Stimulated activated CD8-positive, alpha-beta memory T cell treated with anti-CD3 and anti-CD28 coated beads, Interleukin-2, amount 100 ng/mL, for 48 hours (primary cell): ENCODE data around the gene ALG3.

Experiments used
- DNase-seq, 2 donors: peaks; one replicate each; pipeline ENCODE4 v3.0.0-alpha.2; 2020; ENCODE audit warnings: low read depth in 2 of 2

The ALG3 gene

DNA sequence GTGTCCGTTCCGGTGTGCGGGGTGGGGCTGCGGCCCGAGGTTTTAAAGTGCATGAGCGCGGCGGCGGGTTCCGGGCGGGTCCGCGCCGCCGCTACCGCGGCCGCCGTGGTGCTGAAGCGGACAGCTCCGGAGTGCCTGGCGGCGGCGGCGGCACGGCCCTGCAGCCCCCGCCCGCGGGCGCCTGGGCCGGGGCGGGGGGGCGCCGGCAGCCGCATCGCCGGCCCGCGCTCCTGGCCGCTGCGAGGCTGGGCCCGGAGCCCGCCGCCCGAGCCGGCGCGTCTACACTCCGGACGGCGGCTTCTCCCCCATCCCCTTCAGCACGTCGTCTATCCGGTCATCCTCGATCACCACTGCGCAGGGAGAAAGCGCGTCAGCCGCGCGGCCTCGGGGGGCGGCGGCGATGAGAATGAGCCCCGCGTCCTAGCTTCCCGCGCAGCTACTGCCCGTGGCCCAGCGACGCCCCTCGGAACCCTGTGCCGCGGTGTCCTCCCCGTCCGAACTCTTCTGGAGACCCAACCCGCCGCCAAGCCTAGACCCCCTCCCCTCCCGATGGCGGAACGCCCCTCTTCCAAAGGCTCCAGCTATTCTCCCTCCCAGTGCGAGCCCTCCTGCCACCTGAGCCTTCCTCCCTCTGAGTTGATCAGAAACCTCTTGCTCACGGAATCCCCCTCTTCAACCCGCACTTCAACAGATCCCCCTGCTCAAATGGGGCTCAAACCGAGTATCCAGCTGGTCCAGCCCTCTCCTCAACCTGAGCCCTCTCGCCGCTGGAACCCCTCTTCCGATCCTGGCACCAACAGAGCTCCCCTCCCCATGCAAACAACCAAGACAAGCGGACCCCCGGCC is 11.3 kb upstream of the ALG3 start:
- DNase-seq: peak in 1 of 2 donors; percentile 23

DNA sequence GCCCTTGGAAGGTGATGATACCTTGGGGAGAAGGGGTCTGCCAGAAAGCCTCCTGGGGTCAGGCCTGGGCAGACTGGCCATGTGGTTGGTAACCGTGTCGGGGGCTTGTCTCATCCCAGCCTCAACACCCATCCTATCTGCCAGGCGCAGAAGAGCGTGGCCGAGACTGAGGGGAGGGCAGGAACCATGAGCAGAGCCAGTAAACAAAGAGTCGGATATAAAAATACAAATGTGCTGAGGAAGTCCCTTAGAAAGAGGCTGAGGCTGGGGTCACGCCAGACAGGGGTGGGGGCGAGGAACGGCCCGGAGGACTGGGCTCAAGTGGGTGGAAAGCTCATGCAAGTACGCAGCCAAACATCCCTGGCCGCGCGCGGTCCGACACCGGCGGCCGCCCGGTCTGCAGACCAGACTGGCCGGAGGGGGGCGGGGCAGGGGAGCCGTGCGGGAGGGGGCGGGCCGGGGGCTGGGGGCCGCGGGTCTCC is 10.7 kb upstream of the ALG3 start:
- no peak for DNase-seq

DNA sequence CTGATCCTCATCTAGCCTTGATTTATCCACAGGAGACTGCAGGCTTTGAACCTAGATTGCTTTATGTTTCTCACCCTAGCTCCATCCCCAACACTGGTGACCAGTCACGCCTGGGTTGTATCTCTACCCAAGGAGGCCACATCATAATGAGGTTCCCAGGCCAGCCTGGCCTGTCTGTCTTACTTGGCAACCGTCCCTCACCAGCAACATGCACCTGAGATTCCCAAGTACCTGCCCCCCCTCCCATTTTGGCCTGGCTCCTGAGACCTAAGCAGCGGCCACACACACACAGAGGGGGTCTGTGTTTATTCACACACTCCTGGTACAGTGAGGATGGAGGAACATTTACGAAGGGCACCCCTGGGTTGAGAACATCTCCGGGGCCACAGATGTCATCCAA is 10.2 kb upstream of the ALG3 start:
- DNase-seq: no peak

DNA sequence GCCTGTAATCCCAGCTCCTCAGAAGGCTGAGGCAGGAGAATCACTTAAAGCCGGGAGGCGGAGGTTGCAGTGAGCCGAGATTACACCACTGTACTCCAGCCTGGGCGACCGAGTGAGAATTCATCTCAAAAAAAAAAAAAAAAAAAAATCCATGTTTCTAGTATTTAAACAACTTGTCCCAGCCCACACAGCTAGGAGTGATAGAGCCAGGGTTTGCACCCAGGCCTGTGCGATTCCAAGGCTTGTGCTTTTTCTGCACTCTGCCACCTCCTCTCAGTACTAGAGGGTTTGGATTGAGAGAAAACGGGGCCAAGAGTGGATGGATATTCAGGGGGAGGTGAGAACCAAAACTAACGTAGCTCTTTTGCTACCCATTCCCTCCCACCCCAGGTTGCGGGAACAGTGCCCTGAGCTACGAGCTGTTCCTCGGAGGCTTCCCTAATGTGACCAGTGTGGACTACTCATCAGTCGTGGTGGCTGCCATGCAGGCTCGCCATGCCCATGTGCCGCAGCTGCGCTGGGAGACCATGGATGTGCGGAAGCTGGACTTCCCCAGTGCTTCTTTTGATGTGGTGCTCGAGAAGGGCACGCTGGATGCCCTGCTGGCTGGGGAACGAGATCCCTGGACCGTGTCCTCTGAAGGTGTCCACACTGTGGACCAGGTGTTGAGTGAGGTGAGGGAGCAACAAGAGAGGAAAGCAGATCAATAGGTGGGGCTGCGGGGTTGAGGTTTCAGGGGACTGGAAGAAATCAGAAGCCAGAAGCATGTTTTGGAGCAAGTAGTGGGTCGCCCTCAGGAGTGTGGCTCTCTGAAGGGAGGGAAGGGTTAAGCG is 8.5 kb upstream of the ALG3 start:
- DNase-seq: no peak

DNA sequence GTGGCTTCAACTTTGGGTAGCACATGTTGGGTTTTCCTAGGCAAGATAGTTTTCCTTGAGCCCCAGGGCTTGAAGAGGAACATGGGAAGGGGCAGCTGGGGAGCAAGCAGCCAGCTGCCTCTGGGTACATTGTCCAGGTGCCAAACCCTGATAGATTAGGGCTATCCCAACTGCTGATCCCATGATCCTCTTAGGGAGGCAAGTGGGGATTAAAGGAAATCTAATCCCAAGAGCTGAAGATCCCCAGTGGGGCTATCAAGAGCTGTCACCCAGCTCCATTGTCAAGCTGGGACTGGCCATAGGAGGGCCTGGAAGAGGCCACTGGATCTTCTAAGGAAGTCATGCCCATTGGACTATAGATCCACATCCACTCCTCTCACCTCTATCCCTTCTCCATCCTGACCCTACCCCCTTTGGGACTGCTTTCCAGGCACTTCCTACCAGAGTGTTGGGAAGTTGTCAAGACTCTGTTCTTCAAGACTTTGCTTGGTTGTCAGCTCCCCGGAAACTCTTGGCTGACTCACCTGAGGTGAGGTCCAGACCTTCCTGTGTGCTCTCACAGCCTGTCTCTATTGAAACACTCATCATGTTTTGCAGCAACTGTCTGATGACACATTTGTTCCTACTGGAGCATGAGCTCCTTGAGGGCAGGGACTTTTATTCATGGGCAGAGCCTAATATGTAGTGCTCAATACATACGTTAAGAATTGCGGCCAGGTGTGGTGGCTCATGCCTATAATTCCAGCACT is 6.7 kb upstream of the ALG3 start:
- no peak for DNase-seq

DNA sequence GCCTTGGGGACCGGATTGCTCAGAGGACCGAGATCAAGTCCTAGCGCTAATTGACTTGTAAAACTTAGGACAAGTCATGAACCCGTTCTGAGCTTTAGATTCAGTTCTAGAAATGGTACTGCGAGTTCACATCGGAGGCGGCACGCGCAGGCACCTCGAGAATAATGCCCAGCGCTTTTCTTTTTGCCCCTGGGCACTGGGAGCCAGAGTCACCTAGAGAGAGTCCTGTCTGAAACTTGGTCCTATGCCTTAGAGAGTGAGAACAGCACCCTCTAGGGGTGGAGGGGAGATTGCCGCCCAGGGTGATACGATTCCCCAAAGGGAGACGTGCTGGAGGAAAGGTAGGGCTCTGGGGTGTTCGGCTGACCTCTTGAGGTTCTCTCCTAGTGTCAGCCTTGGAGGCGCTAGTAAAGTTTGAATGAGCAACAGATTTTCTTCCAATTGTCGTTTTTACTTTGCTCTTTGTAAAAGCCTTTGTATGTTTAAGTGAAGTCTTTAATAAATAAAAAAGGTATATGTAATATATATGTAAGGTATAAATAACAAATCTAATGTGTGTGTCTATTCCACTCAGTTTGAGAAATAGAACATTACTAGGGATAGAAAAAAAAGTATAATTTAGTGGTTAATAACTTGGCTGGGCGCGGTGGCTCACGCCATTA is 1.5 kb upstream of the ALG3 start:
- peak; percentile 77 to 90 for DNase-seq

DNA sequence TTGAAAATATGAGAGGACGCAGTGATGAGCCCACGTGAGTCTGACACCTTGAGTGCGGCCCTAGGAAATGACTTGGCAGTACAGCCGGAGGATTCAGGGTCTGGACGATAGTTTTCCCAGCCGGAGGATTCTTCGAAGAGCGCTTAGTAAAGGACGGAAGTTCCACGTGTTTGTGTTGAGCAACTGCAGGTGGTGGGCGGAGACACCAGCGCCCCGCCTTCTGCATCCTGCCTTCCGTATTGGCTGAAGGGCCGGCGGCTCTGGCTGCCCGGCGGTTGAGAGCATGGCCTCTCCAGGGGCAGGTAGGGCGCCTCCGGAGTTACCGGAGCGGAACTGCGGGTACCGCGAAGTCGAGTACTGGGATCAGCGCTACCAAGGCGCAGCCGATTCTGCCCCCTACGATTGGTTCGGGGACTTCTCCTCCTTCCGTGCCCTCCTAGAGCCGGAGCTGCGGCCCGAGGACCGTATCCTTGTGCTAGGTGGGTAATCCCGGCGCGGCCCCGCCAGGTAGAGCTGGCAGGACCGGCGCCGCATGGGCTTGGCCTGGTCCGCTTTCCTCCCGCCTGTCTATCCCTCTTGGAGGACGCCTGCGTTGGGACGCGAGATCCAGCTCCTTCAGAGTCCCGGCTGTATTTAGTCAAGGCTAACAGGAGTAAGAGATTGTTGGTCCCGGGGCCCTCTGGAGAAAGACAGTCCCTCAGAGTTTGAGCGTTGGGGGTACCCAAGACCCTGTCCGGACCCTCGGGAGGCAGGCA is 827 bp upstream of the ALG3 start, which contains the start of gene EEF1AKMT4:
TSS of gene EEF1AKMT4 (plus strand) at position 261 of the 755 bp plus-strand sequence. CDS start at position 284, 23 bp downstream.
- DNase-seq: peak; percentile 92 to 94

DNA sequence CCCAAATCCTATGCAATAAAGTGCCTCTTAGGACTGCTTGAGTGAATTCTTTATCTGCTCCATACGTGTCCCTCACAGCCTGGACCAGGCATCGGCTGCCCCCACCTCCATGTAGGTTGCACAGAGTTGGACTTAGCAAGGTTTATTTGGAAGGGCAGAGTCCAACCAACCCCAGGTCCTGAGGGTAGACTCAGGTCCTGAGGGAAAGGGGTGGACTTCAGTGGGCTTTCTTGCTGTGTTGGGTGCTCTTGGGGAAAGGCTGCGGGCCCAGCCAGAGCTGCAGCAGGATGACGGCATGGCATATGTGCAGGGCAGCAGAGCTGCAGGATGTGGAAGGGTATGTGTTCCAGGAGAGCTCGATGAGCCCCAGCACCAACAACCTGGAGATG is 6.5 kb downstream of the ALG3 start:
- DNase-seq: no peak

DNA sequence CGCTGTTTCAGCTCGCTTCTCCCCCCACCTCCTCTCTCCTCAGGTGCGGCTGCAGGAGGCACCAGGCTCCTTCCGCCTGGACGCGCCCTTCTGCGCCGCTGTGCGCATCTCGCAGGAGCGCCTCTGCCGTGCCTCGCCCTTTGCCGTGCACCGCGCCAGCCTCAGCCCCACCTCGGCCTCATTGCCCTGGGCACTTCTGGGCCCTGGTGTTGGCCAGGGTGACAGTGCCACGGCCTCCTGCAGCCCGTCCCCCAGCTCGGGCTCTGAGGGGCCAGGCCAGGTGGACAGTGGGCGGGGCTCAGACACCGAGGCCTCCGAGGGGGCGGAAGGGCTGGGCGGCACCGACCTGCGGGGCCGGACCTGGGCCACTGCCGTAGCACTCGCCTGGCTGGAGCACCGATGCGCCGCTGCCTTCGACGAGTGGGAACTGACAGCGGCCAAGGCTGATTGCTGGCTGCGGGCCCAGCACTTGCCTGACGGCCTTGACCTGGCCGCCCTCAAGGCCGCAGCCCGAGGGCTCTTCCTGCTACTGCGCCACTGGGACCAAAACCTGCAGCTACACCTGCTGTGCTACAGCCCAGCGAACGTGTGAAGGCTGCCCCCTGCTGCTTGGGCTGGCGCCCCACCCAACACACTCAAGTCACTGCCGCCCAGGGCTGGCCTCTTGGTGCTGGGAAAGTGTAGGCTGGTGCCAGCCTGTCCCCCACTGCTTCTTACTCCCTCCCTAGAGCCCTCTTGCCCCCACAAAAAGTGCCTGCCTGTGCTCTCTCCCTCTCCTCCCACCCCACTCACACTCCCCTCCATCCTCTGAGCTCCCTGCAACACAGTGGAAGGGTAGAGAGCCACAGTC is 7.1 kb downstream of the ALG3 start:
- DNase-seq: no peak

DNA sequence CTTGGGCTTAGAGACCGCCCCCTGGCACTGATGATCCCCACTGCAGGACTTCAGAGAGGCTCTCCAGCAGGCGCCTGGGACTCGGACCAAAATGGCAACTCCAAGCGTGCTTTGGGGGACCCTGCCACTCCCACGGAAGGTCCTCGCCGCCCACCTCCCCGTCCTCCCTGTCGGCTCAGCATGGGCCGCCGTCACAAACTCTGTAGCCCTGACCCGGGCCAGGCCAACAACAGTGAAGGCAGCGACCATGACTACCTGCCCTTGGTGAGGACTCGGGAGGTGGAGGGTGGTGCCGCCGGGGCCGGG is 7.7 kb downstream of the ALG3 start:
- no peak for DNase-seq

DNA sequence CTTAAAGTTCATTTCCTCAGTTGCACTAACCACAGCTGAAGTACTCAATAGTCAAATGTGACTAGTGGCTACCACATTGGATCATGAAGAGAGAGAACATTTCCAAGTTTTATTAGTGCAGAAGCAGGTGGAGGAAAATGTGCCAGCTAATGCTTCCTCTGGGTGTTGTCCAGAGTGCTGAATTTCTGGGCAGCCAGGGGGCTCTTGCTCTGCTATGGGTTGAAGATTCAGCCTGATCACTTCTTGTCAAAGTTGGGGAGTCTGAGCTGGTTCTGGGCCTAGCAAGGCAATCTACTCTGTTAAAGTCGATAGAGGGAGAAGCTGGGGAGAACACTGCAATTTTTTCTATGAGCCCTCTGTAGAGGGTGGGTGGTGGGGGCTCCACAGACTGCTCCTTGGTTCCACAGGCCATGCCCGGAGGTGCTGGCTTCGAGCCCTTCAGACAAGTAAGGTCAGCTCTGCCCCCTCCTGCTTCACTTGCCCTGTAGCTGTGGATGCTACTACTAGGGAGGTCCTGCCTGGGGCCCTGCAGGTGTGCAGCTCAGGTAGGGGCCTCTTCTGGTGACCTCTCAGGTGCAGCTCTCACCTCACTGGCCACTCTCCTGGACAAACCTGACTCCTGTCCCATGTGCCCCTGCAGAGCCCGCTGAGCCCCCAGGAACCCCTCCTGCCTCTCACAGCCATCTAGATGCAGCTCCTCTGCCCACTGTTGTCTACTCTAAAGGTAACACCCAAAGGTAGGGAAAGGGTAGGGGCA is 8.2 kb downstream of the ALG3 start:
- DNase-seq: no peak

DNA sequence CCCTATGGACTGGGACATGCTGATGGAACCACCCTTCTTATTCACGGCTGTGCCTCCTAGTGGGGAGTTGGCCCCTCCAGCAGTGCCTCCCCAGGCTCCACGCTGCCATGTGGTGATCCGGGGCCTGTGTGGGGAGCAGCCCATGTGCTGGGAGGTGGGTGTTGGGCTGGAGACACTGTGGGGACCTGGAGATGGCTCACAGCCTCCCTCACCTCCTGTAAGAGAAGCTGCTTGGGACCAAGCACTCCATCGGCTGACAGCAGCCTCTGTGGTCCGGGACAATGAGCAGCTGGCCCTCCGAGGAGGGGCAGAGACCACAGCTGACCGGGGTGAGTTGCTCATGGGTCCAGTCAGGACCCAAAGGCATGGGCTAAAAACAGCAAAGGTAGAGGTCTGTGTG is 9.1 kb downstream of the ALG3 start:
- DNase-seq: no peak

DNA sequence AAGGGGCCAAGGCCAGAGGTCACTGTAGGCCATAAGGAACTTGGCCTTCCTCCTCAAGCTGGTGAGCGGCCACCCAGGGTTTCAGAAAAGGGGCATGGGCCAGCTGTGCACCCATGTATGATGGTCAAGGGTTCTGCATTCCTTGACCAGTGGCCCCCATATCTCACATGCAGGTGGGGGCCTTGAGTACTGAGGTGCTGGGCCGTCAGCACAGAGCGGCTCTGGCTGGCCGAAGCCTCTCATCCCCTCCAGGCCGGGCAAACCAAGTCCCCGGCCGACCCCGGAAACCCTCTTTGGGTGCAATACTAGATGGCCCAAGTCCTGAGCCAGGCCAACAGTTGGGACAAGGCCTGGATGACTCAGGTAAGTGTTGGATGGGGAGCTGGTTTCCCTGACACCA is 9.5 kb downstream of the ALG3 start:
- no peak for DNase-seq

DNA sequence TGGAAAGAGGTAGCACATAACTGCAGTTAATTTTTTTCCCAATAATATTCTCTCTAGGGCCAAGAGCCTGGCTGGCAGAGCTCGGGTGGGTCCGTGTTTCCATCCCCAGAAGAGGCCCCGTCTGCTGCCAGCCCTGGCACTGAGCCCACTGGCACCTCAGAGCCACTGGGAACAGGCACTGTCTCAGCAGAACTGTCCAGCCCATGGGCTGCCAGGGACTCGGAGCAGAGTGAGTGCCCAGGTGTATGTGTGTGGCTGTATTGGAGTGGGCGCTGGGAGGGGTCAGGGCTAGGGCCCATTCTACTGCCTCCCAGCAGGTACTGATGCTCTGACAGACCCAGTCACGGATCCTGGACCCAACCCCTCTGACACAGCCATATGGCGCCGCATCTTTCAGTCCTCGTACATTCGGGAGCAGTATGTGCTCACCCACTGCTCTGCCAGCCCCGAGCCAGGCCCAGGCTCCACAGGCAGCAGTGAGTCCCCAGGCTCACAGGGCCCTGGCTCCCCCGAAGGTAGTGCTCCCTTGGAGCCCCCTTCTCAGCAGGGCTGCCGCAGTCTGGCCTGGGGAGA is 10.4 kb downstream of the ALG3 start:
- no peak for DNase-seq

DNA sequence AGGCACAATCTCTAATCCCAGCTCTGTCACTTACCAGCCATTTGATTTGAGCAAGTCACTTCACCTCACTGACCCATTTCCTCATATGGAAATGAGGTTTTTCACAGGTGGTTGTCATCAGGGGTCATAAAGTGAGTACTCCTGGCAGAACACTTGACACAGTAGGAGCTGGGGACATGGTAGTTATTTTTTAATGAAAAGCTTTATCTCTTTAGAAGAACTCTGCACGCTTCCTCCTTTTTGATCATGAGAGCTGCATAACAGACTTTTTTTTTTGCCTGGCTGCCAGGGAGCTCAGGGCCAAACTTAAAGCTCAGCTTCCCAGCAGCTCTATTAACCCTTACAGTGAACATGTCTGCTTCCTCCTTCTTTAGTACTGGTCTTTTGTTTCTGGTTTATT is 11.0 kb downstream of the ALG3 start:
- DNase-seq: no peak

DNA sequence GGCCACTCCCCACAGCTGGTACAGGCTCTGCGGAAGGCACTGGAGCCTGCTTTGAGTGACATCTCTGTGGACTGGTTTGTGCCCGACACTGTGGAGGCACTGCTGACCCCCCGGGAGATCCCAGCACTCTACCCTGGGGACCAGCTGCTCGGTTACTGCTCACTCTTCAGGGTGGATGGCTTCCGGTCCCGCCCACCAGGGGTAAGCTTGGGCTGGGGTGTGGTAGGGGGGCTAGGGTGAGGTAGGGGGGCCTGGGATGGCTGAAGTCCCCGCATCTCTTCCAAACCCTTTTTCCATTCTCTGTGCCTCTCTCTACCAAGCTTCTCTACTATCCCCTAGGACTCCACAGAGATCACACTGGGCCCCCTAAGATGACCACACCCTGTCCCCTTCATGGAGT is 11.6 kb downstream of the ALG3 start:
- no peak for DNase-seq

DNA sequence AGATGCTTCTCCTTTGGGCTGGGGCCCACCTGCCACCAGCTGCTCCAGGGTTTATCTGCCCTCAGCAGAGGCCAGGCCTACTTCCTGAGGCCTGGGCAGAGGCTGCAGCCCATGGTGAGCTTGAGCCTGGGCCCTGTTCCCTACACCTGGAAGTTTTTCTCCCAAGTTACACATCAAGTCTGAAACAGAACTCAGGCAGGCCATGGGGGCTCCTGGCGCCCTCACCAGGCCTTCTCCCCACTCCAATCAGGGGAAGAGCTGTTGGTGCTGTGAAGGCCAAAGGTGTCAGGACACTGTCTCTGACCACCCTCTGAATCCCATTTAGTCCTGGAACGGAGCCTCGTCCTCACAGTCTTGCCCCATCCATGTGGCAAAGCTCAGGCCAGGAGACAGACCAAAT is 12.1 kb downstream of the ALG3 start:
- DNase-seq: no peak

DNA sequence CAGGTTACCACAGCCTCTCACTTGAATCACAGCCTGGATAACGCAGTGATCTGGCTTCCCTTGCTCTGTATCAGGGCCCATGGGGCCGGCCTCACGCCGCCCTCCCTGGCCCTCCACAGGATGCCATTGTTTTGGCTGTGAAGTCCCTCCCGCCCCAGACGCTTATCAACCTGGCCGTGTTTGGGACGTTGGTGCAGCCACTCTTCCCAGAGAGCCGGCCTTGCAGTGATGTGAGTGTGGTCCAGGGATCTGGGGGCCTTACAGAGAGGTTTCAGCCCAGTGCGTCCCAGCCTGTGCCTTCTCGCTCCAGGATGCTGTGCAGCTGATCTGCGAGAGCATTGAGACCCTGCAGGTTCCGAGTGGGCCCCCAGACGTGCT is 12.7 kb downstream of the ALG3 start:
- DNase-seq: no peak
